Sigmoid colon (tissue), 7 donors: ENCODE data around the gene UGT1A5. TPM values are rescaled to one million over a fixed set of nuclear protein-coding genes. Genes with fewer than 3 reads are reported as not detected.

Source experiments
- DNase-seq: peaks from one replicate; pipeline ENCODE4 v3.0.0-alpha.2; 2019
- H3K27ac ChIP-seq, 4 donors: fragments of 200-600 bp; sonication (generic); one replicate each; pipeline ENCODE4 v1.5.1; 2016 to 2019; ENCODE audit warnings: mild to moderate bottlenecking in 1 of 4
- H3K27me3 ChIP-seq, 3 donors: fragments of 200-600 bp; sonication (generic); one replicate each; pipeline ENCODE4 v1.5.1; 2019; ENCODE audit warnings: mild to moderate bottlenecking in 1 of 3
- H3K36me3 ChIP-seq, 4 donors: fragments of 200-600 bp; sonication (generic); one replicate each; pipeline ENCODE4 v1.5.1; 2016 to 2019
- H3K4me1 ChIP-seq, 4 donors: fragments of 200-600 bp; sonication (generic); one replicate each; pipeline ENCODE4 v1.5.1; 2017 to 2019
- H3K4me3 ChIP-seq, 4 donors: fragments of 200-600 bp; sonication (generic); one replicate each; pipeline ENCODE4 v1.5.1; 2017 to 2019; ENCODE audit warnings: mild to moderate bottlenecking in 2 of 4, moderate library complexity in 1 of 4
- H3K9me3 ChIP-seq, 4 donors: fragments of 200-600 bp in 3 of 4; sonication (generic) in 3 of 4; one replicate each; pipeline versions ENCODE4 v1.5.1 to v1.6.1; 2013 to 2019
- CTCF ChIP-seq, 4 experiments: fragments of 450-650 bp in 3 of 4; fragments of 200-600 bp in 1 of 4; IDR thresholded peaks; one replicate each; pipeline ENCODE4 v1.5.1; 2016 to 2019; ENCODE audit warnings: antibody characterized with exemption in 4 of 4, mild to moderate bottlenecking in 3 of 4, moderate library complexity in 2 of 4
- EP300 ChIP-seq, 4 donors: sonication (generic); formaldehyde crosslinking; IDR thresholded peaks; one replicate each; pipeline ENCODE4 v1.6.1; 2017; ENCODE audit warnings: antibody characterized with exemption in 4 of 4
- POLR2A ChIP-seq, 2 donors: fragments of 450-650 bp; IDR thresholded peaks; one replicate each; pipeline ENCODE4 v1.6.1; 2016; ENCODE audit warnings: antibody characterized with exemption in 2 of 2, mild to moderate bottlenecking in 2 of 2, moderate library complexity in 2 of 2
- POLR2AphosphoS5 ChIP-seq, 4 donors: sonication (generic); formaldehyde crosslinking; IDR thresholded peaks; one replicate each; pipeline ENCODE4 v1.6.1; 2017; ENCODE audit warnings: antibody characterized with exemption in 4 of 4
- WGBS, 2 donors: extraction: QIAGEN DNeasy Blood & Tissue Kit; methylation state at CpG; one replicate each; pipeline ENCODE4 v1.1.7; 2013; 5-methylcytosine and 5-hydroxymethylcytosine counted together
- intact Hi-C: fragments of 100-400 bp; cut with DNase I; formaldehyde crosslinking; loops from one replicate; pipeline ENCODE4 v1.15.1; 2023
- polyA plus RNA-seq, 3 donors: library from polyadenylated mRNA; stranded (reverse); fragments of 200-250 nt; gene quantifications; one replicate each; pipeline ENCODE4 v1.2.3, GENCODE V29; 2013
- total RNA-seq, 4 donors: library from RNA; depleted of rRNA; stranded (reverse); fragments of >200 nt; gene quantifications; one replicate each; pipeline ENCODE4 v1.1.0, GENCODE V29; 2016
- donor health status: healthy with polysubstance abuse.
- donor health status: Bipolar disorder and iron deficiency.
- donor health status: healthy.

Gene UGT1A5
- total and polyA plus RNA-seq, 7 donors, result 0.22 TPM; not detected in 6

DNA sequence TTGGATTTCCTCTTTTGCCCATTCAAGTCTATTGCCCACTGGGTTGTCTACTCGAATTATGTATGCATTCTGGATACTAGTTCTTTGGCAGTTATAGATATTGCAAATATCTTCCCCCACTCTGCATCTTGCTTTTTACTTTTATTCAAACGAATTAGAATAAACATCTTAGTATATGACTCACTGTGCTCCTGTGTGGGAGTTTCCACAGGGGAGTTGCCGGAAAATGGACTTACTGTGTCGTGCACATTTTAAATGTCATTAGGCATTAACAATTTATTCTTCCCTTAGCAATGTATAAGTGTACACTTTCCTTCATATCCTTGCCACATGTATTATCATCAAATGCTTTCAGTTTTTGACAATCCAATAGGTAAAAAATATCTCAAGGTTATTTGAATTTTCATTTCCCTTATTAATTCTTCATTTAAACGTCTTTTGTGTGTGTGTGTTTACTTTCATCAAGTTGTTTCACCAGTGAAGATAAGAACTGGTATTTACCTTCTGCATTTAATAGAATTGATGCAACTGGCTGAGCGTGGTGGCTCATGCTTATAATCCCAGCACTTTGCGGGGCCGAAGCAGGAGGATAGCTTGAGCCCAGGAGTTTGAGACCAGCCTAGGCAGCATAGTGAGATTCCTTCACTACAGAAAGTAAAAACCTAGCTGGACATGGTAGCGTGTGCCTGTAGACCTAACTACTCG, 4.6 kb upstream of the UGT1A5 start:
- Histone ChIP-seq H3K27ac (no peak overlapping the region), H3K4me1 (no peaks in the 10 kb centered on the region), H3K9me3 (no peaks in the 10 kb centered on the region), H3K36me3 (no peaks in the 10 kb centered on the region), H3K4me3 (no peak overlapping the region), H3K27me3 (no peaks in the 10 kb centered on the region)
- intact Hi-C loops, result no loop called here
- WGBS, 2 donors, result 80% methylated on average over 10 of the region's 10 CpGs
- TF ChIP-seq POLR2AphosphoS5 (IDR thresholded peaks at IDR 0.05), result no peak
- TF ChIP-seq CTCF (IDR thresholded peaks at IDR 0.05), result no peak
- TF ChIP-seq EP300 (IDR thresholded peaks at IDR 0.05), result no peak
- no peak for TF ChIP-seq POLR2A (IDR thresholded peaks at IDR 0.05)
- no peak for DNase-seq

DNA sequence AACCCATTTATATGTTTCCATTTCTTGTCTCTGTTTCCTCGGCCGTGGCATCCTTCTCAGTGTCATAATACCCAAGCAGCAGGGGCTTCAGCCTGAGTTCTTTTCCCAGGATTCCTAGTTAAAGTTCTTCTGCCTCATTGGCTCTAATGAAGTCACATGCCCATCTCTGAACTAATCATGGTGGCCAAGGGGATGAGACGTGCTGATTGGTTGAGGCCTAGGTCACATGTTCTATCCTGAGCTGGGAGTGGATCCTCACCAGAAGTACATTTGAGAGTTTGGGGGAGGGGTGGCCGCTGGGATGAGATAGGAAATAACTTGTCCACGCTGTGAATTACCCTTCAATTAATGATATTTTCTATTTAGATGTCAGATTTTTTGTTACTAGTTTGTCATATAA, 3.8 kb upstream of the UGT1A5 start:
- H3K4me1 ChIP-seq, result no peaks in the 10 kb centered on the region
- H3K4me3 ChIP-seq, result no peak overlapping the region
- TF ChIP-seq EP300 (IDR thresholded peaks at IDR 0.05) (no peak), POLR2A (IDR thresholded peaks at IDR 0.05) (no peak), POLR2AphosphoS5 (IDR thresholded peaks at IDR 0.05) (no peak), CTCF (IDR thresholded peaks at IDR 0.05) (no peak)
- intact Hi-C loops, result no loop called here
- no peak overlapping the region for H3K27ac ChIP-seq
- DNase-seq, result no peak
- H3K9me3 ChIP-seq, result no peaks in the 10 kb centered on the region
- no peaks in the 10 kb centered on the region for H3K27me3 ChIP-seq
- no peaks in the 10 kb centered on the region for H3K36me3 ChIP-seq
- 90 to 95% methylated on average over 5 of the region's 5 CpGs for WGBS, 2 donors

GRCh38 chr2:233711312-233712008, 1.2 kb upstream of the UGT1A5 start:
- no peaks in the 10 kb centered on the region for H3K27me3 ChIP-seq
- intact Hi-C loops, result no loop called here
- WGBS, 2 donors, result 42 to 43% methylated on average over 11 of the region's 11 CpGs

GRCh38 chr2:233713262-233713615, 532 bp downstream of the UGT1A5 start:
- WGBS, 2 donors, result 78 to 94% methylated on average over 7 of the region's 7 CpGs
- H3K4me1 ChIP-seq, result no peaks in the 10 kb centered on the region
- no peaks in the 10 kb centered on the region for H3K36me3 ChIP-seq
- H3K27me3 ChIP-seq, result no peaks in the 10 kb centered on the region
- no peak overlapping the region for H3K27ac ChIP-seq
- intact Hi-C loops, result no loop called here
- TF ChIP-seq EP300 (IDR thresholded peaks at IDR 0.05) (no peak), CTCF (IDR thresholded peaks at IDR 0.05) (no peak), POLR2AphosphoS5 (IDR thresholded peaks at IDR 0.05) (no peak), POLR2A (IDR thresholded peaks at IDR 0.05) (no peak)
- no peak overlapping the region for H3K4me3 ChIP-seq
- H3K9me3 ChIP-seq, result no peaks in the 10 kb centered on the region
- DNase-seq, result no peak

More at GRCh38 chr2:233711312-233712008, 1.2 kb upstream of the UGT1A5 start:
- no peaks in the 10 kb centered on the region for H3K36me3 ChIP-seq
- H3K4me3 ChIP-seq, result no peak overlapping the region
- no peaks in the 10 kb centered on the region for H3K4me1 ChIP-seq
- DNase-seq, result peak; percentile 78
- no peak overlapping the region for H3K27ac ChIP-seq
- H3K9me3 ChIP-seq, result no peaks in the 10 kb centered on the region
- TF ChIP-seq POLR2A (IDR thresholded peaks at IDR 0.05) (no peak), CTCF (IDR thresholded peaks at IDR 0.05) (peak in 3 of 4 experiments; percentile 33 to 57 (median 36))
